IMR-90 (cell line): ENCODE data around the gene TDG. TPM values are rescaled to one million over a fixed set of nuclear protein-coding genes. Genes with fewer than 3 reads are reported as not detected.

ENCODE experiments used
- ATAC-seq: fragments of 200-7000 bp; cut with Tn5 transposase; 2 replicates; pipeline ENCODE4 v1.9.1; 2020; ENCODE audit warnings: low read depth, mild to moderate bottlenecking, moderate library complexity
- BruUV-seq: library from RNA; stranded (reverse); fragments of 400-500 nt; replicated peaks from 2 replicates; lab custom pipeline; 2021; lab: Mats Ljungman, UMichigan
- CTCF ChIA-PET: fragments of 300-600 bp; formaldehyde crosslinking; extraction: SDS; loops from one replicate; lab custom pipeline; 2021; ENCODE audit warnings: antibody characterized with exemption; lab: Yijun Ruan, JAX
- POLR2A ChIA-PET: fragments of 300-600 bp; sonication (Branson Sonifier 250); formaldehyde crosslinking; loops from one replicate; lab custom pipeline; 2022; ENCODE audit warnings: antibody characterized with exemption; ENCODE audit not compliant: unreplicated experiment; lab: Charles Lee
- DNase-seq: peaks from one replicate; pipeline ENCODE4 v3.0.0; 2013
- H2AFZ ChIP-seq: replicated peaks from 2 replicates; pipeline ENCODE3; 2013; ENCODE audit warnings: low read length, mild to moderate bottlenecking; ENCODE audit not compliant: poor library complexity
- H2AK5ac ChIP-seq: 2 replicates; pipeline ENCODE4 v1.6.1; 2013; ENCODE audit warnings: low read depth, low read length, inconsistent platforms
- H2AK9ac ChIP-seq: replicated peaks from 2 replicates; pipeline ENCODE3; 2013; ENCODE audit warnings: mild to moderate bottlenecking, low read depth, low read length, moderate library complexity; ENCODE audit not compliant: poor library complexity
- H2BK120ac ChIP-seq: 2 replicates; pipeline ENCODE4 v1.6.1; 2013; ENCODE audit warnings: low read depth, low read length, inconsistent platforms
- H2BK15ac ChIP-seq: 3 replicates; pipeline ENCODE4 v1.6.1; 2013; ENCODE audit warnings: low read depth, low read length, inconsistent platforms
- H2BK20ac ChIP-seq: 2 replicates; pipeline ENCODE4 v1.6.1; 2013; ENCODE audit warnings: low read depth, mild to moderate bottlenecking, inconsistent platforms, low read length, moderate library complexity
- H2BK5ac ChIP-seq: 2 replicates; pipeline ENCODE4 v1.6.1; 2013; ENCODE audit warnings: mild to moderate bottlenecking, low read depth, low read length, inconsistent platforms; ENCODE audit not compliant: poor library complexity, severe bottlenecking
- H3K14ac ChIP-seq: replicated peaks from 2 replicates; pipeline ENCODE4 v1.6.1; 2013; ENCODE audit warnings: low read depth, low read length, inconsistent platforms
- H3K18ac ChIP-seq: 2 replicates; pipeline ENCODE4 v1.6.1; 2013; ENCODE audit warnings: low read depth, low read length, control low read depth
- H3K23ac ChIP-seq: 2 replicates; pipeline ENCODE4 v1.6.1; 2013; ENCODE audit warnings: low read depth, low read length, inconsistent platforms
- H3K27ac ChIP-seq: 2 replicates; pipeline ENCODE4 v1.5.1; 2013; ENCODE audit warnings: mild to moderate bottlenecking, control low read depth, low read length; ENCODE audit not compliant: insufficient read depth
- H3K27me3 ChIP-seq: 2 replicates; pipeline ENCODE4 v1.6.1; 2013; ENCODE audit warnings: low read length; ENCODE audit not compliant: control insufficient read depth, insufficient read depth
- H3K36me3 ChIP-seq: 2 replicates; pipeline ENCODE4 v1.6.1; 2013; ENCODE audit warnings: low read length, mixed read lengths; ENCODE audit not compliant: control insufficient read depth, insufficient read depth
- H3K4ac ChIP-seq: 2 replicates; pipeline ENCODE4 v1.6.1; 2013; ENCODE audit warnings: low read depth, low read length, inconsistent platforms
- H3K4me1 ChIP-seq: 2 replicates; pipeline ENCODE4 v1.6.1; 2013; ENCODE audit warnings: low read length, mixed read lengths; ENCODE audit not compliant: control insufficient read depth, insufficient read depth
- H3K4me2 ChIP-seq: 2 replicates; pipeline ENCODE4 v1.6.1; 2013; ENCODE audit warnings: low read depth, mild to moderate bottlenecking, control low read depth, low read length, moderate library complexity
- H3K4me3 ChIP-seq: 2 replicates; pipeline ENCODE4 v1.5.1; 2013; ENCODE audit warnings: low read depth, mild to moderate bottlenecking, control low read depth, low read length, moderate library complexity; ENCODE audit not compliant: insufficient read depth
- H3K56ac ChIP-seq: 2 replicates; pipeline ENCODE4 v1.6.1; 2013; ENCODE audit warnings: low read length, inconsistent platforms; ENCODE audit not compliant: insufficient read depth; ENCODE audit errors: extremely low read depth
- H3K79me1 ChIP-seq, 2 experiments: 2 replicates each; pipeline ENCODE4 v1.6.1; 2013; ENCODE audit warnings: low read length in 2 of 2, inconsistent platforms in 1 of 2, low read depth in 1 of 2
- H3K9ac ChIP-seq: 2 replicates; pipeline ENCODE4 v1.6.1; 2013; ENCODE audit warnings: low read depth, low read length, control low read depth
- H3K9me1 ChIP-seq: 2 replicates; pipeline ENCODE4 v1.6.1; 2013; ENCODE audit warnings: low read length, inconsistent platforms; ENCODE audit not compliant: insufficient read depth
- H3K9me3 ChIP-seq: 2 replicates; pipeline ENCODE4 v1.6.1; 2013; ENCODE audit warnings: low read length; ENCODE audit not compliant: control insufficient read depth, insufficient read depth
- H4K20me1 ChIP-seq: 2 replicates; pipeline ENCODE4 v1.6.1; 2013; ENCODE audit warnings: low read length, inconsistent platforms; ENCODE audit not compliant: insufficient read depth
- H4K5ac ChIP-seq: 2 replicates; pipeline ENCODE4 v1.6.1; 2013; ENCODE audit warnings: mild to moderate bottlenecking, low read depth, low read length, control low read depth
- H4K8ac ChIP-seq, 2 experiments: 2 replicates each; pipeline ENCODE4 v1.6.1; 2013; ENCODE audit warnings: low read depth in 2 of 2, low read length in 2 of 2, control low read depth in 1 of 2, inconsistent platforms in 1 of 2
- H4K91ac ChIP-seq: 2 replicates; pipeline ENCODE4 v1.6.1; 2013; ENCODE audit warnings: low read depth, low read length, inconsistent platforms; ENCODE audit not compliant: insufficient read depth
- CEBPB ChIP-seq: IDR thresholded peaks from 2 replicates; pipeline ENCODE4 v1.6.1; 2012; ENCODE audit warnings: low read depth, low read length, improper control_type of control experiment
- CHD1 ChIP-seq: IDR thresholded peaks from 2 replicates; pipeline ENCODE4 v1.6.1; 2012; ENCODE audit warnings: low read depth, low read length, improper control_type of control experiment
- MAZ ChIP-seq: IDR thresholded peaks from 2 replicates; pipeline ENCODE4 v1.6.1; 2012; ENCODE audit warnings: low read depth, mild to moderate bottlenecking, low read length, improper control_type of control experiment, moderate library complexity, borderline replicate concordance
- RAD21 ChIP-seq: IDR thresholded peaks from 2 replicates; pipeline ENCODE4 v1.6.1; 2012; ENCODE audit warnings: low read length, improper control_type of control experiment
- RFX5 ChIP-seq: IDR thresholded peaks from 2 replicates; pipeline ENCODE4 v1.8.0; 2012; ENCODE audit warnings: low read depth, mild to moderate bottlenecking, low read length, moderate library complexity
- WGBS, 2 experiments: methylation state at CpG; one replicate each; pipeline versions ENCODE4 v1.1.5 to v1.1.7; 2013; ENCODE audit warnings: missing lambda C conversion rate in 2 of 2; ENCODE audit not compliant: insufficient read length in 1 of 2; ENCODE audit errors: extremely low coverage in 2 of 2; 5-methylcytosine and 5-hydroxymethylcytosine counted together
- dilution Hi-C: fragments of 300-500 bp; cut with HindIII; formaldehyde crosslinking; loops from one replicate; pipeline ENCODE4 v1.14.3; 2018; ENCODE audit warnings: low sequenced_read_pairs; ENCODE audit not compliant: unreplicated experiment
- in situ Hi-C: fragments of 300-500 bp; cut with MboI; formaldehyde crosslinking; loops from 3 replicates; pipeline ENCODE4 v1.14.3; 2019; ENCODE audit warnings: low sequenced_read_pairs, inconsistent platforms, mixed read lengths
- intact Hi-C: fragments of 100-400 bp; cut with micrococcal nuclease; formaldehyde crosslinking; loops from 2 replicates; pipeline ENCODE4 v1.10.0; 2022
- polyA plus RNA-seq, 3 experiments: library from polyadenylated mRNA; depleted of rRNA; stranded (reverse); fragments of >200 nt; gene quantifications; 2 replicates each; pipeline ENCODE4 v1.2.3, GENCODE V29; 2012; ENCODE audit warnings: low replicate concordance in 1 of 3
- total RNA-seq: library from RNA; depleted of rRNA; stranded (reverse); fragments of >200 nt; gene quantifications from 2 replicates; pipeline ENCODE4 v1.2.3, GENCODE V29; 2012

The TDG gene
- total and polyA plus RNA-seq, 2 of the 4 experiments (the other 2 are of a cell fraction): 14.0 to 14.7 TPM

DNA sequence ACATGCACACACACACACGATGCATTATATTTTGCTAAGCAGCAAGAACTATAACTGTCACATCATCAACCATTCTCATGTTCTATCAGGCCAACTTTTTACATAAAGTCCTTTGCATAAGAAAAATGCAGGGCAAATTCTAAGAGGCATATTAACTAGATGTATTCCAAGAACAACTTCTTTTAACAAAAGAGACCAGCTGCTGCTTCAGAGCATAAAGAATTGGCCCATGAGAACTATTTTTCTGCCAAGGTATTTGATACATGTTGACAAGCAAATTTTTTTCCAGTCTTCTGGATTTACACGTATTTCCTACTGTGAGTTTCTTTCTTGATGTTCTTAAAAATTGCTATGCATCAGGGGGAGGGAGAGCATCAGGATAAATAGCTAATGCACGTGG lies 57.1 kb downstream of the TDG start:
- Histone ChIP-seq H3K4me3 (no peak overlapping the region), H4K8ac (no peak overlapping the region), H3K9me1 (no peaks in the 10 kb centered on the region), H3K4me2 (no peak overlapping the region), H3K36me3 (no peaks in the 10 kb centered on the region), H3K27ac (no peak overlapping the region), H3K18ac (no peak overlapping the region), H4K91ac (no peak overlapping the region), H2AFZ (no peak overlapping the region), H3K4ac (no peak overlapping the region), H2BK120ac (no peak overlapping the region), H4K20me1 (no peaks in the 10 kb centered on the region), H2BK5ac (no peak overlapping the region), H3K9ac (no peak overlapping the region), H2BK20ac (no peak overlapping the region), H2AK9ac (no peak overlapping the region), H3K27me3 (no peaks in the 10 kb centered on the region), H2AK5ac (no peak overlapping the region), H4K5ac (no peak overlapping the region), H3K79me1 (peaks cover 0 to 3% of the 10 kb centered on the region in 2 experiments; a peak in 1 of 4 replicates), H3K14ac (no peak overlapping the region), H3K23ac (no peak overlapping the region), H3K4me1 (no peaks in the 10 kb centered on the region), H2BK15ac (no peak overlapping the region), H3K56ac (no peak overlapping the region), H3K9me3 (peaks cover 2% of the 10 kb centered on the region)
- WGBS, 2 experiments: 14% methylated on average over 1 of the region's 3 CpGs; no CpG with 5 or more reads in 1 of the 2 experiments
- DNase-seq (no peak), ATAC-seq (no peak)
- intact Hi-C loops: no loop called here
- BruUV-seq: no TSS peak
- dilution Hi-C loops: no loop called here
- POLR2A ChIA-PET: no interaction called here
- TF ChIP-seq RFX5: no peak
- no peak for TF ChIP-seq CEBPB
- no peak for TF ChIP-seq RAD21
- no peak for TF ChIP-seq MAZ
- no peak for TF ChIP-seq CHD1
- in situ Hi-C loops: no loop called here
- CTCF ChIA-PET: no interaction called here
